ENCODE data around the gene SPEM1. TPM values are rescaled to one million over a fixed set of nuclear protein-coding genes. Genes with fewer than 3 reads are reported as not detected.

The SPEM1 gene
- total RNA-seq, 4 donors from 2014 or later: not detected

GRCh38 chr17:7432296-7432695 is 12.2 kb downstream of the SPEM1 start:
- TF ChIP-seq POLR2A (IDR thresholded peaks at IDR 0.05; ENCODE audit: low read depth) (no peak), EP300 (IDR thresholded peaks at IDR 0.05) (no peak), POLR2AphosphoS5 (IDR thresholded peaks at IDR 0.05) (no peak), CTCF (IDR thresholded peaks at IDR 0.05) (no peak)
- DNase-seq (ENCODE audit: extremely low spot score): no peak
- H3K4me1 ChIP-seq: peaks cover 20 to 27% (median 27%) of the 10 kb centered on the region in 4 donors
- H3K27ac ChIP-seq (replicated peaks in 1 of 4): no peak overlapping the region
- no peaks in the 10 kb centered on the region for H3K9me3 ChIP-seq
- H3K4me3 ChIP-seq: no peak overlapping the region
- intact Hi-C loops (cut with DNase I): no loop called here
- peaks cover 0 to 46% (median under 1%) of the 10 kb centered on the region in 4 donors for H3K27me3 ChIP-seq
- 96% methylated on average over 7 of the region's 11 CpGs for WGBS
- no peaks in the 10 kb centered on the region for H3K36me3 ChIP-seq

- H3K36me3 ChIP-seq: no peaks in the 10 kb centered on the region
- no peaks in the 10 kb centered on the region for H3K9me3 ChIP-seq
- intact Hi-C loops (cut with DNase I): loop anchor here (2.0 to 5.0 kb wide), 4 partner anchors 31 to 121 kb away; partner anchors contain the start of genes TMEM256 and TNFSF13
- WGBS: 15% methylated on average over 34 of the region's 49 CpGs
- TF ChIP-seq POLR2A (IDR thresholded peaks at IDR 0.05; ENCODE audit: low read depth) (no peak), CTCF (IDR thresholded peaks at IDR 0.05) (peak in 1 of 3 experiments; percentile 5), EP300 (IDR thresholded peaks at IDR 0.05) (no peak), POLR2AphosphoS5 (IDR thresholded peaks at IDR 0.05) (no peak)
- H3K4me1 ChIP-seq: peaks cover 57 to 63% (median 61%) of the 10 kb centered on the region in 4 donors
- H3K4me3 ChIP-seq: peak overlapping the region; percentile 41 to 62 (median 46)
- peak overlapping the region; percentile 27 to 64 (median 54) for H3K27ac ChIP-seq (replicated peaks in 1 of 4)
- peaks cover 0 to 82% (median 32%) of the 10 kb centered on the region in 4 donors for H3K27me3 ChIP-seq
- DNase-seq (ENCODE audit: extremely low spot score): no peak
These were observed 15.8 kb downstream of the SPEM1 start for GRCh38 chr17:7435676-7436555.

- H3K36me3 ChIP-seq: no peaks in the 10 kb centered on the region
- peak overlapping the region; percentile 59 to 75 (median 66) for H3K27ac ChIP-seq (replicated peaks in 1 of 4)
- TF ChIP-seq POLR2A (IDR thresholded peaks at IDR 0.05; ENCODE audit: low read depth): no peak
- TF ChIP-seq POLR2AphosphoS5 (IDR thresholded peaks at IDR 0.05): peak; percentile 54 to 58
- TF ChIP-seq CTCF (IDR thresholded peaks at IDR 0.05): peak; percentile 92 to 96 (median 93)
- H3K4me1 ChIP-seq: peaks cover 57 to 71% (median 67%) of the 10 kb centered on the region in 4 donors
- intact Hi-C loops (cut with DNase I): loop anchor here (2.0 to 5.0 kb wide), 4 partner anchors 32 to 121 kb away; partner anchors contain the start of genes TMEM256 and TNFSF13
- WGBS: 20% methylated on average over 27 of the region's 92 CpGs
- H3K27me3 ChIP-seq: peaks cover 0 to 90% (median 37%) of the 10 kb centered on the region in 4 donors
- H3K4me3 ChIP-seq: peak overlapping the region; percentile 41 to 62 (median 46)
- no peak for DNase-seq (ENCODE audit: extremely low spot score)
- no peaks in the 10 kb centered on the region for H3K9me3 ChIP-seq
These were observed 16.6 kb downstream of the SPEM1 start for GRCh38 chr17:7436556-7437368.

- intact Hi-C loops (cut with DNase I): loop anchor here (2.0 to 5.0 kb wide), 4 partner anchors 33 to 120 kb away; partner anchors contain the start of genes TMEM256 and TNFSF13
- Histone ChIP-seq H3K4me1 (peaks cover 57 to 71% (median 67%) of the 10 kb centered on the region in 4 donors), H3K4me3 (peak overlapping the region; percentile 41 to 62 (median 46)), H3K9me3 (no peaks in the 10 kb centered on the region), H3K27ac (replicated peaks in 1 of 4) (peak overlapping the region in 2 of 4 donors; percentile 64 to 75), H3K36me3 (no peaks in the 10 kb centered on the region), H3K27me3 (peaks cover 0 to 90% (median 37%) of the 10 kb centered on the region in 4 donors)
- no peak for DNase-seq (ENCODE audit: extremely low spot score)
- 61% methylated on average over 9 of the region's 31 CpGs for WGBS
- TF ChIP-seq POLR2A (IDR thresholded peaks at IDR 0.05; ENCODE audit: low read depth) (no peak), CTCF (IDR thresholded peaks at IDR 0.05) (no peak), POLR2AphosphoS5 (IDR thresholded peaks at IDR 0.05) (no peak), EP300 (IDR thresholded peaks at IDR 0.05) (no peak)
These were observed 17.3 kb downstream of the SPEM1 start for GRCh38 chr17:7437369-7437863.
